SK-N-SH treated with all-trans-retinoic acid at 6 μM for 48 hours (cell line): ENCODE measurements around the gene TAPBP.
A peak's percentile ranks its signal among the peaks of the same experiment; 100 is the strongest.

Experiments used
- ATAC-seq: fragments of 200-7000 bp; cut with Tn5 transposase; 3 replicates; pipeline ENCODE4 v1.9.1; 2020; ENCODE audit warnings: mild to moderate bottlenecking, moderate library complexity
- CREB5 ChIP-seq: fragments of 250-450 bp; sonication (Bioruptor Pico); IDR thresholded peaks from 2 replicates; pipeline ENCODE4 v1.5.1; 2020; ENCODE audit warnings: low read depth, mild to moderate bottlenecking, moderate library complexity
- CSRNP3 ChIP-seq: fragments of 250-450 bp; sonication (Bioruptor Pico); IDR thresholded peaks from 2 replicates; pipeline ENCODE4 v1.5.1; 2021; ENCODE audit warnings: mild to moderate bottlenecking, moderate library complexity
- ESRRG ChIP-seq: fragments of 250-450 bp; sonication (Bioruptor Pico); IDR thresholded peaks from 2 replicates; pipeline ENCODE4 v1.6.1; 2021; ENCODE audit warnings: mild to moderate bottlenecking
- GLIS3 ChIP-seq: fragments of 250-450 bp; sonication (Bioruptor Pico); IDR thresholded peaks from 2 replicates; pipeline ENCODE4 v1.5.0; 2020; ENCODE audit warnings: mild to moderate bottlenecking, moderate library complexity
- ISL1 ChIP-seq: fragments of 250-450 bp; sonication (Bioruptor Pico); IDR thresholded peaks from 2 replicates; pipeline ENCODE4 v2.1.2; 2022; ENCODE audit warnings: mild to moderate bottlenecking, moderate library complexity
- PATZ1 ChIP-seq: fragments of 250-450 bp; sonication (Bioruptor Pico); IDR thresholded peaks from 2 replicates; pipeline ENCODE4 v1.8.0; 2020; ENCODE audit warnings: mild to moderate bottlenecking, moderate library complexity, borderline replicate concordance
- POU6F1 ChIP-seq: fragments of 250-450 bp; sonication (Bioruptor Pico); IDR thresholded peaks from 2 replicates; pipeline ENCODE4 v1.8.0; 2021; ENCODE audit warnings: low read depth, mild to moderate bottlenecking, moderate library complexity, borderline replicate concordance
- RARB ChIP-seq: fragments of 250-450 bp; sonication (Bioruptor Pico); IDR thresholded peaks from 2 replicates; pipeline ENCODE4 v1.8.0; 2021; ENCODE audit warnings: mild to moderate bottlenecking, moderate library complexity
- SNAI2 ChIP-seq: fragments of 250-450 bp; sonication (Bioruptor Pico); IDR thresholded peaks from 2 replicates; pipeline ENCODE4 v1.5.0; 2020; ENCODE audit warnings: mild to moderate bottlenecking, moderate library complexity
- TOX ChIP-seq: fragments of 250-450 bp; sonication (Bioruptor Pico); IDR thresholded peaks from 2 replicates; pipeline ENCODE4 v1.8.0; 2021; ENCODE audit warnings: mild to moderate bottlenecking, moderate library complexity, borderline replicate concordance
- TSHZ2 ChIP-seq: fragments of 250-450 bp; sonication (Bioruptor Pico); IDR thresholded peaks from 2 replicates; pipeline ENCODE4 v1.5.0; 2020; ENCODE audit warnings: mild to moderate bottlenecking, moderate library complexity
- ZFP3 ChIP-seq: fragments of 250-450 bp; sonication (Bioruptor Pico); IDR thresholded peaks from 2 replicates; pipeline ENCODE4 v1.5.0; 2020; ENCODE audit warnings: mild to moderate bottlenecking, moderate library complexity
- ZFP30 ChIP-seq: fragments of 450-650 bp; formaldehyde crosslinking; IDR thresholded peaks from 2 replicates; pipeline ENCODE4 v1.5.0; 2022; ENCODE audit warnings: mild to moderate bottlenecking, moderate library complexity
- ZNF70 ChIP-seq: fragments of 450-650 bp; formaldehyde crosslinking; IDR thresholded peaks from 2 replicates; pipeline ENCODE4 v1.5.0; 2020; ENCODE audit warnings: mild to moderate bottlenecking, moderate library complexity
- ZNF8 ChIP-seq: fragments of 450-650 bp; formaldehyde crosslinking; IDR thresholded peaks from 2 replicates; pipeline ENCODE4 v1.5.0; 2020; ENCODE audit warnings: mild to moderate bottlenecking, moderate library complexity

TAPBP gene

GRCh38 chr6:33299237-33299944, 14.5 kb downstream of the TAPBP start:
- ATAC-seq, result peak; percentile 73
- TF ChIP-seq GLIS3 (CRISPR knock-in tag) (peak; percentile 30; the same call in 1 of the 2 replicates), ZFP3 (CRISPR knock-in tag) (no peak), TSHZ2 (no peak), POU6F1 (CRISPR knock-in tag) (0 out of 2 replicates have a peak, but pooled peaks have one; percentile 4), CSRNP3 (CRISPR knock-in tag) (no peak), ZNF70 (CRISPR knock-in tag) (no peak), RARB (CRISPR knock-in tag) (no peak), TOX (no peak)

- ATAC-seq, result peak; percentile 51
- peak; percentile 85; the same call in 1 of the 2 replicates for TF ChIP-seq PATZ1 (CRISPR knock-in tag)
- TF ChIP-seq TOX, result no peak
- TF ChIP-seq ZNF70 (CRISPR knock-in tag), result no peak
- no peak for TF ChIP-seq ZNF8 (CRISPR knock-in tag)
- TF ChIP-seq ZFP30 (CRISPR knock-in tag), result no peak
- no peak for TF ChIP-seq CREB5 (CRISPR knock-in tag)
- peak; percentile 67; the same call in 1 of the 2 replicates for TF ChIP-seq RARB (CRISPR knock-in tag)
Observed at GRCh38 chr6:33298773-33299236, 15.1 kb downstream of the TAPBP start, which contains the start of gene RGL2. TSS of gene RGL2 (minus strand) at chr6:33298942. CDS start at chr6:33298610, 332 bp downstream.

GRCh38 chr6:33297956-33298772, 15.7 kb downstream of the TAPBP start:
- peak; percentile 66 for ATAC-seq
- TF ChIP-seq PATZ1 (CRISPR knock-in tag) (0 out of 2 replicates have a peak, but pooled peaks have one; percentile 11), POU6F1 (CRISPR knock-in tag) (no peak), ESRRG (CRISPR knock-in tag) (no peak), ISL1 (CRISPR knock-in tag) (no peak), ZFP3 (CRISPR knock-in tag) (no peak), SNAI2 (CRISPR knock-in tag) (no peak)
